GM12878 (cell line): ENCODE data around the gene ATP6V0E1. TPM values are rescaled to one million over a fixed set of nuclear protein-coding genes. Genes with fewer than 3 reads are reported as not detected.

ENCODE experiments used
- ATAC-seq: fragments of 200-7000 bp; cut with Tn5 transposase; 3 replicates; pipeline ENCODE4 v1.9.1; 2020; ENCODE audit warnings: mild to moderate bottlenecking, moderate library complexity
- BruUV-seq: library from RNA; stranded (reverse); fragments of 400-500 nt; replicated peaks from 2 replicates; lab custom pipeline; 2021; lab: Mats Ljungman, UMichigan
- CTCF ChIA-PET: fragments of 300-600 bp; sonication (Branson Sonifier 250); formaldehyde crosslinking; extraction: SDS; loops from one replicate; lab custom pipeline; 2021; ENCODE audit warnings: inconsistent platforms; lab: Yijun Ruan, JAX
- POLR2A ChIA-PET: fragments of 350-600 bp; formaldehyde crosslinking; extraction: SDS; loops from one replicate; lab custom pipeline; 2021; ENCODE audit warnings: inconsistent platforms; lab: Charles Lee
- RAD21 ChIA-PET: fragments of 300-600 bp; sonication (Branson Sonifier 250); formaldehyde crosslinking; loops from one replicate; lab custom pipeline; 2023; ENCODE audit warnings: antibody characterized with exemption; ENCODE audit not compliant: unreplicated experiment; lab: Charles Lee
- SMC1A ChIA-PET: fragments of 300-600 bp; sonication (Branson Sonifier 250); formaldehyde crosslinking; loops from one replicate; lab custom pipeline; 2023; ENCODE audit not compliant: unreplicated experiment, uncharacterized antibody; lab: Charles Lee
- DNase-seq: peaks from one replicate; pipeline ENCODE4 v3.0.0-alpha.2; 2011; ENCODE audit warnings: low read depth, low spot score
- FAIRE-seq: peaks from 3 replicates; lab custom pipeline; 2011; peaks lifted over from hg19 to GRCh38; lab: Jason Lieb, UNC
- H2AFZ ChIP-seq: 2 replicates; pipeline ENCODE4 v1.6.0; 2011; ENCODE audit warnings: low read depth, low read length, control low read depth; ENCODE audit not compliant: control insufficient read depth
- H3K27ac ChIP-seq: 2 replicates; pipeline ENCODE4 v1.5.1; 2011; ENCODE audit warnings: control low read depth; ENCODE audit not compliant: control insufficient read depth, insufficient read depth
- H3K27me3 ChIP-seq, 2 experiments: replicated peaks in 1 of 2; 2 replicates each; pipeline versions ENCODE4 v1.6.0 to v1.6.1; 2011; ENCODE audit warnings: low read length in 1 of 2; ENCODE audit not compliant: control insufficient read depth in 2 of 2, insufficient read depth in 2 of 2
- H3K36me3 ChIP-seq, 2 experiments: 2 replicates each; pipeline ENCODE4 v1.5.1; 2011; ENCODE audit warnings: low read length in 1 of 2; ENCODE audit not compliant: control insufficient read depth in 2 of 2, insufficient read depth in 2 of 2
- H3K4me1 ChIP-seq: 2 replicates; pipeline ENCODE4 v1.6.1; 2011; ENCODE audit warnings: mild to moderate bottlenecking, low read length, moderate library complexity, mixed read lengths; ENCODE audit not compliant: control insufficient read depth, insufficient read depth
- H3K4me2 ChIP-seq: 2 replicates; pipeline ENCODE4 v1.6.0; 2011; ENCODE audit warnings: control low read depth; ENCODE audit not compliant: control insufficient read depth, insufficient read depth
- H3K4me3 ChIP-seq: fragments of 200-600 bp; sonication (generic); 2 replicates; pipeline ENCODE4 v1.5.1; 2016
- H3K79me2 ChIP-seq: 2 replicates; pipeline ENCODE4 v1.6.0; 2011; ENCODE audit warnings: low read length; ENCODE audit not compliant: control insufficient read depth, insufficient read depth
- H3K9ac ChIP-seq: 2 replicates; pipeline ENCODE4 v1.8.0; 2011; ENCODE audit warnings: low read length, control low read depth, mixed read lengths; ENCODE audit not compliant: control insufficient read depth, insufficient read depth
- H3K9me3 ChIP-seq: replicated peaks from 3 replicates; pipeline ENCODE4 v1.5.1; 2011; ENCODE audit warnings: mild to moderate bottlenecking, low read length; ENCODE audit not compliant: control insufficient read depth, insufficient read depth
- H4K20me1 ChIP-seq: 2 replicates; pipeline ENCODE4 v1.6.0; 2011; ENCODE audit not compliant: control insufficient read depth, insufficient read depth
- BMI1 ChIP-seq: fragments of 450-650 bp; IDR thresholded peaks from 2 replicates; pipeline ENCODE4 v1.6.1; 2016; ENCODE audit warnings: mild to moderate bottlenecking, moderate library complexity, borderline replicate concordance
- CREM ChIP-seq: IDR thresholded peaks from 2 replicates; pipeline ENCODE4 v1.6.1; 2014; ENCODE audit warnings: antibody characterized with exemption, low read depth
- DPF2 ChIP-seq: fragments of 450-650 bp; IDR thresholded peaks from 2 replicates; pipeline ENCODE4 v1.6.1; 2017; ENCODE audit warnings: mild to moderate bottlenecking
- MEF2B ChIP-seq: fragments of 450-650 bp; IDR thresholded peaks from 2 replicates; pipeline ENCODE4 v1.6.1; 2018; ENCODE audit warnings: mild to moderate bottlenecking, moderate library complexity; ENCODE audit not compliant: partially characterized antibody, poor library complexity, severe bottlenecking
- NFXL1 ChIP-seq: fragments of 450-650 bp; IDR thresholded peaks from 2 replicates; pipeline ENCODE4 v1.6.1; 2017; ENCODE audit warnings: antibody characterized with exemption, mild to moderate bottlenecking, borderline replicate concordance
- RUNX3 ChIP-seq: IDR thresholded peaks from 2 replicates; pipeline ENCODE4 v1.6.1; 2012; ENCODE audit warnings: low read length, inconsistent platforms
- STAT3 ChIP-seq: IDR thresholded peaks from 2 replicates; pipeline ENCODE4 v1.6.1; 2011; ENCODE audit warnings: low read depth, low read length, improper control_type of control experiment
- TCF12 ChIP-seq: IDR thresholded peaks from 2 replicates; pipeline ENCODE4 v1.6.1; 2011; ENCODE audit warnings: low read depth, mild to moderate bottlenecking, low read length
- ZSCAN29 ChIP-seq: fragments of 450-650 bp; IDR thresholded peaks from 2 replicates; pipeline ENCODE4 v1.6.1; 2017; ENCODE audit warnings: mild to moderate bottlenecking, moderate library complexity
- WGBS: methylation state at CpG from one replicate; pipeline ENCODE4 v1.1.6; 2016; ENCODE audit warnings: low lambda C conversion rate; ENCODE audit not compliant: insufficient replicate concordance, insufficient coverage; ENCODE audit errors: missing lambda C conversion rate; 5-methylcytosine and 5-hydroxymethylcytosine counted together
- in situ Hi-C: fragments of 300-500 bp; cut with MboI; formaldehyde crosslinking; loops from 9 replicates; pipeline ENCODE4 v1.14.3; 2018; ENCODE audit warnings: mixed read lengths
- intact Hi-C: fragments of 100-400 bp; cut with micrococcal nuclease; formaldehyde crosslinking; loops from one replicate; pipeline ENCODE4 v1.14.2; 2022; ENCODE audit not compliant: unreplicated experiment
- polyA plus RNA-seq, 11 experiments: library from polyadenylated mRNA; depleted of rRNA in 4 of 11; unstranded in 6 of 11; stranded (reverse) in 5 of 11; fragments of >200 nt; fragmentation: Nextera tagmentation in 4 of 11; fragmentation: Illumina TruSeq in 1 of 11; extraction: Ambion mirVana in 4 of 11; extraction: Trizol in 1 of 11; gene quantifications; 1 replicate in 1 of 11; 2 replicates in 10 of 11; pipeline versions ENCODE4 v1.2.1 to v1.2.3, GENCODE V29; 2011 to 2016; ENCODE audit warnings: inconsistent platforms in 2 of 11, missing spikeins in 2 of 11, low read depth in 1 of 11
- total RNA-seq, 4 experiments: library from RNA; depleted of rRNA in 3 of 4; stranded (reverse); fragments of >200 nt in 3 of 4; fragmentation: Illumina TruSeq in 1 of 4; extraction: Trizol in 1 of 4; gene quantifications; 2 replicates each; pipeline versions ENCODE4 v1.2.1 to v1.2.3, GENCODE V29; 2013 to 2021
- TF ChIP-seq, protein P1 (sequence below): IDR thresholded peaks from 2 replicates; pipeline ENCODE4 v1.6.1; 2012; ENCODE audit warnings: low read length, inconsistent platforms
- TF ChIP-seq, protein P2 (sequence below): IDR thresholded peaks from 2 replicates; pipeline ENCODE4 v1.6.1; 2011; ENCODE audit warnings: borderline replicate concordance, low read depth, mild to moderate bottlenecking, moderate library complexity, mixed read lengths, low read length; ENCODE audit not compliant: insufficient read depth; ENCODE audit errors: extremely low read length
- TF ChIP-seq, protein P3 (sequence below): IDR thresholded peaks from 2 replicates; pipeline ENCODE4 v1.6.1; 2011; ENCODE audit warnings: mild to moderate bottlenecking, low read depth, low read length, moderate library complexity; ENCODE audit not compliant: insufficient replicate concordance

The ATP6V0E1 gene
- total and polyA plus RNA-seq, 10 of the 15 experiments (the other 5 are each of a cell fraction or from before 2014, with no cell fraction given): 143 to 787 (median 306) TPM

DNA sequence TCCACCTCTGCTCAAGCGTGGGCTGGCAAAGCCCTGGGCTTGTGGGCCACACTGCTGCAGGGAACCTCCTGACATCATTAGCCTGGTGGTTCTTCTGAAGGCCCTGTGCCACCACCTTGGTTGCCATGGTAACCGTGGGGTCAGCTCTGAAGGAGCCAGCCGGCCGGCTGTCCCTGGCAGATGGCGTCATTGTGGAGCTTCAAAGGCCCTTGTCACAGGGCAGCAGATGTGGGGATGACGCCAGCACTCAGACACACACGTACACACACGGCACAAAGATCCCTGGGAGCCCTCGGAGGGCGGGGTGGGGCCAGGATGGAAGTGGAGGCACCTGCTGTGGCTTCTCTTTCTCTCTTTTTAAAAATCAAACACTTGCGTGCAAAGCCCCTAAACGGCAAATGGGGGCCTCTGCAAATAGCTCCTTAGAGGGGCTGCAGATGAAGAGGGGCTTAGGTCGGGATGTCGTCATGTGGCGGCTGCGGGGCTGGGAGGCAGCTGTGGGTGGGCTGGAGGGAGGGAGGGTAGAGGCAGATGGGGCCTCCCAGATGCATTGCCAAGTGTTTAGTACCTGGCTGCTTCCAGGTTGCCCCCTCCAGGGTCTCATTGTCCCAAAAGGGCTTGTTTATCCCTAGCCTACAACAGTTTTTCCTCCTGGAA lies 43.8 kb upstream of the ATP6V0E1 start:
- Histone ChIP-seq H4K20me1 (no peaks in the 10 kb centered on the region), H3K9me3 (no peaks in the 10 kb centered on the region), H3K9ac (no peak overlapping the region), H3K4me2 (no peak overlapping the region), H2AFZ (no peak overlapping the region), H3K27me3 (no peaks in the 10 kb centered on the region), H3K79me2 (no peaks in the 10 kb centered on the region), H3K4me3 (no peak overlapping the region), H3K27ac (no peak overlapping the region), H3K36me3 (peaks cover 4 to 14% of the 10 kb centered on the region in 2 experiments), H3K4me1 (no peaks in the 10 kb centered on the region)
- TF ChIP-seq TCF12 (no peak), BMI1 (0 out of 2 replicates have a peak, but pooled peaks have one; percentile 41), DPF2 (no peak), CREM (no peak), RUNX3 (no peak)
- ChIA-PET CTCF (interaction anchor here (1.1 to 17.2 kb wide), 3 partner anchors 7 to 243 kb away, joined by 3 to 324 read pairs (median 3); no protein-coding TSS in a partner anchor), POLR2A (no interaction called here), RAD21 (interaction anchor here (1.3 kb wide), 1 partner anchor 225 kb away, joined by 4 read pairs; no protein-coding TSS in a partner anchor), SMC1A (no interaction called here)
- WGBS: 89% methylated on average over 16 of the region's 16 CpGs
- no peak for DNase-seq
- in situ Hi-C loops: no loop called here
- intact Hi-C loops: no loop called here
- BruUV-seq: no TSS peak
- no peak for FAIRE-seq
- no peak for ATAC-seq

DNA sequence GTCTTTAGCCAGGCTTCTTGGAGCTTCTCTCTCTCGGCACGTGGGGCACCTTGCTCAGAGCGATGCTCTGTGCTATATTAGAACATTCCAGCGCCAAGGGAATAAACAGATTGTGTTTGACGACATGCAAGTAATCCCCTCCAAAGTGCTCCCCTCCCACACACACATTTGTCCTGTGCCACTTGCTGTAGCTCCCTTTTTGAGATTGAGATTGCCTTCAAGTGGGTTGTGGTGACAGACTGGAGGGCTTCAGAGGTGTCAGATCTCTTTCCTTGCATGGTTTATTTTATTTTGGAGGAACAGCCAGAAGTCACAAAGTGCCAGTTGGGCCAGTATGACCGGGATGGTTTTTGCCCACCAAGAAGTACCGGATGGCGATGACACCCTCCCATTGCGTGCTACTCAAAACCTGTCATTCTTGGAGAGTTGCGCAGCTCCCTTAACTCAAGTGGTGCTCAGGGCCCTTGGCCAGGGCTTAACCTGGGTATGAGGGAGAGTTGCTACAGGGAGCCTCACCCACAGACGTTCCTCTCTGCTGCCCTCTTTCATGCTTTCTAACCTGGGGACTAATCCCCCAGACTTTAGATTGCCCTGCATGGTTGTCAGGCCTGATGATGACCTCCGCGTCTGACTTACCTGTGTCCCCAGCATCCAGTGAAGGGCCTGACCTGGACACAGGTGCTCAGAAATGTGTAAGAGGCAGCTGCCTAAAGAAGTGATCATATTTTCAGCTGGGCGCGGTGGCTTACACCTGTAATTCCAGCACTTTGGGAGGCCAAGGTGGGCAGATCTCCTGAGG lies 43.1 kb upstream of the ATP6V0E1 start:
- RAD21 ChIA-PET: interaction anchor here (1.3 kb wide), 1 partner anchor 226 kb away, joined by 4 read pairs; no protein-coding TSS in a partner anchor
- ATAC-seq (no peak), FAIRE-seq (no peak), DNase-seq (no peak)
- Histone ChIP-seq H4K20me1 (no peaks in the 10 kb centered on the region), H3K27me3 (no peaks in the 10 kb centered on the region), H3K4me2 (no peak overlapping the region), H3K9me3 (no peaks in the 10 kb centered on the region), H3K4me3 (no peak overlapping the region), H3K27ac (no peak overlapping the region), H3K36me3 (peaks cover 4 to 10% of the 10 kb centered on the region in 2 experiments; a peak in 3 of 4 replicates), H2AFZ (no peak overlapping the region), H3K79me2 (no peaks in the 10 kb centered on the region), H3K9ac (no peak overlapping the region), H3K4me1 (no peaks in the 10 kb centered on the region)
- intact Hi-C loops (no loop called here), in situ Hi-C loops (no loop called here)
- BruUV-seq: no TSS peak
- SMC1A ChIA-PET: no interaction called here
- POLR2A ChIA-PET: no interaction called here
- CTCF ChIA-PET: interaction anchor here (0.5 to 17.2 kb wide), 5 partner anchors 8 to 1925 kb away, joined by 3 to 324 read pairs (median 3); no protein-coding TSS in a partner anchor
- 90% methylated on average over 15 of the region's 15 CpGs for WGBS
- TF ChIP-seq, protein P1, sequence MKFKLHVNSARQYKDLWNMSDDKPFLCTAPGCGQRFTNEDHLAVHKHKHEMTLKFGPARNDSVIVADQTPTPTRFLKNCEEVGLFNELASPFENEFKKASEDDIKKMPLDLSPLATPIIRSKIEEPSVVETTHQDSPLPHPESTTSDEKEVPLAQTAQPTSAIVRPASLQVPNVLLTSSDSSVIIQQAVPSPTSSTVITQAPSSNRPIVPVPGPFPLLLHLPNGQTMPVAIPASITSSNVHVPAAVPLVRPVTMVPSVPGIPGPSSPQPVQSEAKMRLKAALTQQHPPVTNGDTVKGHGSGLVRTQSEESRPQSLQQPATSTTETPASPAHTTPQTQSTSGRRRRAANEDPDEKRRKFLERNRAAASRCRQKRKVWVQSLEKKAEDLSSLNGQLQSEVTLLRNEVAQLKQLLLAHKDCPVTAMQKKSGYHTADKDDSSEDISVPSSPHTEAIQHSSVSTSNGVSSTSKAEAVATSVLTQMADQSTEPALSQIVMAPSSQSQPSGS: no peak
- no peak for TF ChIP-seq ZSCAN29
- no peak for TF ChIP-seq NFXL1
- TF ChIP-seq, protein P2, sequence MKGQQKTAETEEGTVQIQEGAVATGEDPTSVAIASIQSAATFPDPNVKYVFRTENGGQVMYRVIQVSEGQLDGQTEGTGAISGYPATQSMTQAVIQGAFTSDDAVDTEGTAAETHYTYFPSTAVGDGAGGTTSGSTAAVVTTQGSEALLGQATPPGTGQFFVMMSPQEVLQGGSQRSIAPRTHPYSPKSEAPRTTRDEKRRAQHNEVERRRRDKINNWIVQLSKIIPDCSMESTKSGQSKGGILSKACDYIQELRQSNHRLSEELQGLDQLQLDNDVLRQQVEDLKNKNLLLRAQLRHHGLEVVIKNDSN: no peak
- TF ChIP-seq, protein P3, sequence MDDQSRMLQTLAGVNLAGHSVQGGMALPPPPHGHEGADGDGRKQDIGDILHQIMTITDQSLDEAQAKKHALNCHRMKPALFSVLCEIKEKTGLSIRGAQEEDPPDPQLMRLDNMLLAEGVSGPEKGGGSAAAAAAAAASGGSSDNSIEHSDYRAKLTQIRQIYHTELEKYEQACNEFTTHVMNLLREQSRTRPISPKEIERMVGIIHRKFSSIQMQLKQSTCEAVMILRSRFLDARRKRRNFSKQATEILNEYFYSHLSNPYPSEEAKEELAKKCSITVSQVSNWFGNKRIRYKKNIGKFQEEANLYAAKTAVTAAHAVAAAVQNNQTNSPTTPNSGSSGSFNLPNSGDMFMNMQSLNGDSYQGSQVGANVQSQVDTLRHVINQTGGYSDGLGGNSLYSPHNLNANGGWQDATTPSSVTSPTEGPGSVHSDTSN: no peak
- no peak for TF ChIP-seq MEF2B
- no peak for TF ChIP-seq STAT3
